Measurements from ENCODE around the gene CASQ2. TPM values are rescaled to one million over a fixed set of nuclear protein-coding genes. Genes with fewer than 3 reads are reported as not detected.

Gene CASQ2
- total RNA-seq, 1 donor: not detected

GRCh38 chr1:115661157-115661556, 107.4 kb downstream of the CASQ2 start:
- no peak overlapping the region for H3K4me3 ChIP-seq (ENCODE audit: low read depth, low read length)
- no peak for TF ChIP-seq CTCF (IDR thresholded peaks at IDR 0.05; ENCODE audit: insufficient read depth, low read depth, low read length)
- DNase-seq (ENCODE audit: low read depth): no peak

GRCh38 chr1:115660151-115660550, 108.4 kb downstream of the CASQ2 start:
- no peak for TF ChIP-seq CTCF (IDR thresholded peaks at IDR 0.05; ENCODE audit: insufficient read depth, low read depth, low read length)
- DNase-seq (ENCODE audit: low read depth): no peak
- no peak overlapping the region for H3K4me3 ChIP-seq (ENCODE audit: low read depth, low read length)

- DNase-seq (ENCODE audit: low read depth): no peak
Observed at GRCh38 chr1:115658646-115659045, 109.9 kb downstream of the CASQ2 start.

GRCh38 chr1:115656461-115657077, 111.9 kb downstream of the CASQ2 start:
- no peak for DNase-seq (ENCODE audit: low read depth)
- no peak for TF ChIP-seq CTCF (IDR thresholded peaks at IDR 0.05; ENCODE audit: insufficient read depth, low read depth, low read length)
- H3K4me3 ChIP-seq (ENCODE audit: low read depth, low read length): no peak overlapping the region

More at GRCh38 chr1:115658646-115659045, 109.9 kb downstream of the CASQ2 start:
- no peak overlapping the region for H3K4me3 ChIP-seq (ENCODE audit: low read depth, low read length)
- TF ChIP-seq CTCF (IDR thresholded peaks at IDR 0.05; ENCODE audit: insufficient read depth, low read depth, low read length): no peak

DNA sequence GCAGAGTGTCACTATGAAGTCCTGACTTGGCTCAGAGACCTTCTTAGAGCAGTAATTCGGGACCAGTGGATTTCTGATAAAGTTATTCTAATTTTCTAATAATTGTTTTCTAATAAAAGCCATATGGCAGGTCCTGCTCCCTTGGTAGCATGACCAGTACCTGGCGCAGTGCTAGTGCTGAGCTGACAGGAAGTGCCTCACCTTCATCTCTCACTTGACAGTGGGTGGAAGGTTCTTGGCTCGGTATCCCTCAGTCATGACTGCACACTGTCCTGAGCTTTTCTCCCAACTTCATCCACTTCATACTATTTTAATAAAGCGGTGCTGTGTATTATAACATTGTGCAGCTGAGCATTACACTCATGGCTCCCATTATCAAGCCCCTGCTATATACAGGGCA, 112.6 kb downstream of the CASQ2 start:
- TF ChIP-seq CTCF (IDR thresholded peaks at IDR 0.05; ENCODE audit: insufficient read depth, low read depth, low read length): no peak
- DNase-seq (ENCODE audit: low read depth): no peak
- no peak overlapping the region for H3K4me3 ChIP-seq (ENCODE audit: low read depth, low read length)

DNA sequence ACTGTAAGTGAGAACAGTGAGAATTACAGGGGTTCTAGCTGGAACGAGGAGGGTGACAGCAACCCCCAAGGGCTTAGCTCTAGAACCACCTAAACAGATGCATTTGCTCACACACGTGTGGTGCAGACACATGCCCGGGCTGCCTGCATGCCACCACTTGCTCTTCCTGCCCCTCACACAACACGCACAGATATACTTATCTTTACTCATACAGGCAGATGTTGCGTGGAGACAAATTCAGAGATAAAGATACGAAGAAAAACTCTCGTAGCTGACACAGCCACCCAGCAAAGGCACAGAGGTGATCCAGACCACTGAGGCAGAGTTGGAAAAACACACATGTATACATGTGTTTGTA, 113.2 kb downstream of the CASQ2 start:
- H3K4me3 ChIP-seq (ENCODE audit: low read depth, low read length): no peak overlapping the region
- no peak for DNase-seq (ENCODE audit: low read depth)
- TF ChIP-seq CTCF (IDR thresholded peaks at IDR 0.05; ENCODE audit: insufficient read depth, low read depth, low read length): no peak
